Measurements from ENCODE around the gene MAX.

Gene MAX

GRCh38 chr14:65102441-65103149 lies at the start of gene MAX:
Gene MAX (minus strand): TSS chr14:65102517. CDS start chr14:65102339, 178 bp downstream.
- POLR2A ChIA-PET, result interaction anchor here (0.6 to 1.4 kb wide), 11 partner anchors 8 to 309 kb away, joined by 3 to 7 read pairs (median 4); partner anchors contain the start of gene FNTB
- no peaks in the 10 kb centered on the region for H3K9me3 ChIP-seq (ENCODE audit: control insufficient read depth, insufficient read depth, low read depth, low read length)
- peaks cover 2% of the 10 kb centered on the region for H3K4me1 ChIP-seq (ENCODE audit: control insufficient read depth, insufficient read depth, low read length)
- H3K27ac ChIP-seq (ENCODE audit: extremely low read depth, low read depth, low read length), result peak within 1 kb of the TSS; percentile 68
- H3K4me3 ChIP-seq (ENCODE audit: low read depth, low read length), result peak within 1 kb of the TSS; percentile 93
- CTCF ChIA-PET, result interaction anchor here (1.0 kb wide), 1 partner anchor 26 kb away, joined by 3 read pairs; no protein-coding TSS in a partner anchor
- peaks cover 4 to 8% of the 10 kb centered on the region in 2 experiments for H3K36me3 ChIP-seq (ENCODE audit: control insufficient read depth in 2 of 2, insufficient read depth in 1 of 2, low read length in 2 of 2)
- TF ChIP-seq ZBTB26 (tag by site-specific recombination; optimal IDR thresholded peaks at IDR 0.05) (peak; percentile 72), ZNF157 (tag by site-specific recombination; IDR thresholded peaks at IDR 0.05) (no peak), PBX3 (CRISPR knock-in tag; IDR thresholded peaks at IDR 0.05) (peak; percentile 44; the same call in 1 of the 2 replicates), ZNF426 (tag by site-specific recombination; IDR thresholded peaks at IDR 0.05) (no peak), ZEB2 (tag by site-specific recombination; IDR thresholded peaks at IDR 0.05) (peak; percentile 63; the same call in 1 of the 2 replicates), GLI2 (tag by site-specific recombination; IDR thresholded peaks at IDR 0.05; ENCODE audit: borderline replicate concordance, low read depth) (no peak), ZNF600 (tag by site-specific recombination; IDR thresholded peaks at IDR 0.05) (no peak; the same call in none of the 2 replicates), ZNF394 (tag by site-specific recombination; IDR thresholded peaks at IDR 0.05; ENCODE audit: borderline replicate concordance) (peak; percentile 77; the same call in 1 of the 2 replicates), ZBTB8A (tag by site-specific recombination; IDR thresholded peaks at IDR 0.05) (0 out of 2 replicates have a peak, but pooled peaks have one; percentile 18), ZSCAN5A (tag by site-specific recombination; IDR thresholded peaks at IDR 0.05) (no peak), ZNF23 (tag by site-specific recombination; IDR thresholded peaks at IDR 0.05; ENCODE audit: borderline replicate concordance) (no peak), KLF10 (tag by site-specific recombination; IDR thresholded peaks at IDR 0.05) (peak; percentile 70), ZNF366 (tag by site-specific recombination; conservative IDR thresholded peaks at IDR 0.05) (peak; percentile 75), ZNF791 (tag by site-specific recombination; IDR thresholded peaks at IDR 0.05) (no peak), ZNF449 (tag by site-specific recombination; IDR thresholded peaks at IDR 0.05) (no peak), ZNF518A (tag by site-specific recombination; conservative IDR thresholded peaks at IDR 0.05; ENCODE audit: low read depth) (no peak), ZNF610 (tag by site-specific recombination; IDR thresholded peaks at IDR 0.05; ENCODE audit: borderline replicate concordance) (no peak), ZNF274 (IDR thresholded peaks at IDR 0.05; ENCODE audit: low read length) (no peak), ZNF274 (tag by site-specific recombination; IDR thresholded peaks at IDR 0.05; ENCODE audit: borderline replicate concordance) (no peak), ZNF341 (tag by site-specific recombination; IDR thresholded peaks at IDR 0.05; ENCODE audit: low read depth) (peak; percentile 81), ZIC2 (tag by site-specific recombination; IDR thresholded peaks at IDR 0.05) (peak; percentile 39), MYNN (tag by site-specific recombination; IDR thresholded peaks at IDR 0.05; ENCODE audit: borderline replicate concordance) (no peak), ZNF423 (tag by site-specific recombination; IDR thresholded peaks at IDR 0.05) (peak; percentile 94), ZNF843 (tag by site-specific recombination; IDR thresholded peaks at IDR 0.05) (no peak), ZFHX2 (tag by site-specific recombination; conservative IDR thresholded peaks at IDR 0.05) (peak; percentile 72), ZNF155 (tag by site-specific recombination; IDR thresholded peaks at IDR 0.05) (no peak), ZBTB21 (tag by site-specific recombination; IDR thresholded peaks at IDR 0.05) (no peak), GLIS1 (tag by site-specific recombination; IDR thresholded peaks at IDR 0.05) (peak; percentile 83)
